Measurements from ENCODE around the gene LINS1. TPM values are rescaled to one million over a fixed set of nuclear protein-coding genes. Genes with fewer than 3 reads are reported as not detected.

Gene LINS1
- total and polyA plus RNA-seq, 10 of the 15 experiments (the other 5 are each of a cell fraction or from before 2014, with no cell fraction given), result 13.5 to 33.1 (median 20.3) TPM

DNA sequence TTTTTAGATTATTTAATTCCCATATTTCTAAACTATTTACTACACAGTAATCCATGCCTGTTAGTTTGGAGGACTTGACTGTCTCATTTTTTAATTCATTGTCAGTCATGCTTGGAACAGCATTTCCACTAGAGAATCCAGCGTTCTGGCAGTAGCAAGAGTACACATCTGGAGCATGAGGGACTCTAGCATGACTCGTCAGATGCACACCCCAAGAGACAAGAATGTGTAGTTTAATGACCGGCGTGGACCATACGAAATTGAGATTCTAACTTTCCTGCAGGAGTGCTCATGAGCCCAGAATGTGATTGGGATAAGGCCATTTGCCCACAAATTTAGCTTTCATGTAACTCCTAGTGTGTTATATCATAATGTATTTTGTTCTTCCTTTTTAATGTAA lies 49.3 kb upstream of the LINS1 start:
- in situ Hi-C loops (cut with MboI) (no loop called here), intact Hi-C loops (cut with micrococcal nuclease; ENCODE audit: unreplicated experiment) (no loop called here)
- Histone ChIP-seq H4K20me1 (ENCODE audit: control insufficient read depth, insufficient read depth) (no peaks in the 10 kb centered on the region), H3K9me3 (replicated peaks; ENCODE audit: control insufficient read depth, insufficient read depth, low read length) (no peaks in the 10 kb centered on the region), H2AFZ (ENCODE audit: control insufficient read depth, low read depth, low read length) (no peak overlapping the region), H3K9ac (ENCODE audit: control insufficient read depth, insufficient read depth, low read length) (no peak overlapping the region), H3K4me2 (ENCODE audit: control insufficient read depth, insufficient read depth) (no peak overlapping the region), H3K4me3 (no peak overlapping the region), H3K27ac (ENCODE audit: control insufficient read depth, insufficient read depth) (no peak overlapping the region), H3K79me2 (ENCODE audit: control insufficient read depth, insufficient read depth, low read length) (no peaks in the 10 kb centered on the region), H3K4me1 (ENCODE audit: control insufficient read depth, insufficient read depth, low read length) (no peaks in the 10 kb centered on the region), H3K27me3 (replicated peaks in 1 of 2; ENCODE audit: control insufficient read depth in 2 of 2, insufficient read depth in 2 of 2, low read length in 1 of 2) (no peaks in the 10 kb centered on the region), H3K36me3 (ENCODE audit: control insufficient read depth in 2 of 2, insufficient read depth in 2 of 2, low read length in 1 of 2) (peaks cover 0 to 4% of the 10 kb centered on the region in 2 experiments; a peak in 1 of 4 replicates)
- 95% methylated on average over 5 of the region's 5 CpGs for WGBS (ENCODE audit: insufficient coverage, insufficient replicate concordance, low lambda C conversion rate, missing lambda C conversion rate)
- DNase-seq (ENCODE audit: low read depth, low spot score) (no peak), FAIRE-seq (no peak), ATAC-seq (no peak)
- ChIA-PET POLR2A (no interaction called here), RAD21 (ENCODE audit: unreplicated experiment) (no interaction called here), CTCF (interaction anchor here (1.0 kb wide), 1 partner anchor 723 kb away, joined by 3 read pairs; no protein-coding TSS in a partner anchor), SMC1A (ENCODE audit: uncharacterized antibody, unreplicated experiment) (interaction anchor here (0.6 to 1.8 kb wide), 4 partner anchors 15 to 222 kb away, joined by 3 to 5 read pairs (median 4); no protein-coding TSS in a partner anchor)
- TF ChIP-seq, protein P1, sequence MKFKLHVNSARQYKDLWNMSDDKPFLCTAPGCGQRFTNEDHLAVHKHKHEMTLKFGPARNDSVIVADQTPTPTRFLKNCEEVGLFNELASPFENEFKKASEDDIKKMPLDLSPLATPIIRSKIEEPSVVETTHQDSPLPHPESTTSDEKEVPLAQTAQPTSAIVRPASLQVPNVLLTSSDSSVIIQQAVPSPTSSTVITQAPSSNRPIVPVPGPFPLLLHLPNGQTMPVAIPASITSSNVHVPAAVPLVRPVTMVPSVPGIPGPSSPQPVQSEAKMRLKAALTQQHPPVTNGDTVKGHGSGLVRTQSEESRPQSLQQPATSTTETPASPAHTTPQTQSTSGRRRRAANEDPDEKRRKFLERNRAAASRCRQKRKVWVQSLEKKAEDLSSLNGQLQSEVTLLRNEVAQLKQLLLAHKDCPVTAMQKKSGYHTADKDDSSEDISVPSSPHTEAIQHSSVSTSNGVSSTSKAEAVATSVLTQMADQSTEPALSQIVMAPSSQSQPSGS (IDR thresholded peaks at IDR 0.05; ENCODE audit: low read length), result no peak
- no peak for TF ChIP-seq HDAC2 (IDR thresholded peaks at IDR 0.05)
- TF ChIP-seq POLR2AphosphoS5 (IDR thresholded peaks at IDR 0.05; ENCODE audit: low read length), result no peak
- TF ChIP-seq ASH2L (IDR thresholded peaks at IDR 0.05; ENCODE audit: borderline replicate concordance, low read depth), result no peak
- no peak for TF ChIP-seq RFX5 (IDR thresholded peaks at IDR 0.05; ENCODE audit: low read depth, low read length)
- TF ChIP-seq SMARCA5 (IDR thresholded peaks at IDR 0.05), result no peak
- no TSS peak for BruUV-seq (replicated peaks)

DNA sequence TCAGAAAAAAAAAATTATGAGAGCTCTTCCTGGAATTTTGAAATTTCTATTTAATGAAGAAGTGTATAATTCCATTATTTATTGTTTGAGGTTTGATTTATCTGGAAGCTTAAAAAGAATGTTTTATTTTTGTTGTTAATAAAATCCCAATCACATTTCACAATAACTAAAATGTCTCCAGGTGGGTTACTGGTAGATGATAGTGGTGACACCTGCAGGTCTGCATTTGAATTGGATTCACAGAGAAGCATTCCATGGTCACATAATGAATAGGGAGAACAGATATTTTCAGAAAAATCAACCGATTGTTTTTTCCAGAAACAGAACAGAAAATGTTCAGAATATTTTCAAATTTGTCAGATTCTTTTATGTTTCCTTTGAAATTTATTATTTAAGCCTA lies 48.7 kb upstream of the LINS1 start:
- ChIA-PET SMC1A (ENCODE audit: uncharacterized antibody, unreplicated experiment) (interaction anchor here (0.6 to 1.8 kb wide), 3 partner anchors 15 to 222 kb away, joined by 3 to 5 read pairs (median 5); no protein-coding TSS in a partner anchor), CTCF (interaction anchor here (0.9 to 1.0 kb wide), 2 partner anchors 498 to 722 kb away, joined by 3 read pairs; no protein-coding TSS in a partner anchor)

More for the DNA sequence above, 48.7 kb upstream of the LINS1 start:
- TF ChIP-seq RAD51 (IDR thresholded peaks at IDR 0.05) (no peak), SRF (IDR thresholded peaks at IDR 0.05; ENCODE audit: low read depth in 2 of 2, low read length in 2 of 2) (no peak)
- TF ChIP-seq, protein P2, sequence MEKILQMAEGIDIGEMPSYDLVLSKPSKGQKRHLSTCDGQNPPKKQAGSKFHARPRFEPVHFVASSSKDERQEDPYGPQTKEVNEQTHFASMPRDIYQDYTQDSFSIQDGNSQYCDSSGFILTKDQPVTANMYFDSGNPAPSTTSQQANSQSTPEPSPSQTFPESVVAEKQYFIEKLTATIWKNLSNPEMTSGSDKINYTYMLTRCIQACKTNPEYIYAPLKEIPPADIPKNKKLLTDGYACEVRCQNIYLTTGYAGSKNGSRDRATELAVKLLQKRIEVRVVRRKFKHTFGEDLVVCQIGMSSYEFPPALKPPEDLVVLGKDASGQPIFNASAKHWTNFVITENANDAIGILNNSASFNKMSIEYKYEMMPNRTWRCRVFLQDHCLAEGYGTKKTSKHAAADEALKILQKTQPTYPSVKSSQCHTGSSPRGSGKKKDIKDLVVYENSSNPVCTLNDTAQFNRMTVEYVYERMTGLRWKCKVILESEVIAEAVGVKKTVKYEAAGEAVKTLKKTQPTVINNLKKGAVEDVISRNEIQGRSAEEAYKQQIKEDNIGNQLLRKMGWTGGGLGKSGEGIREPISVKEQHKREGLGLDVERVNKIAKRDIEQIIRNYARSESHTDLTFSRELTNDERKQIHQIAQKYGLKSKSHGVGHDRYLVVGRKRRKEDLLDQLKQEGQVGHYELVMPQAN (conservative IDR thresholded peaks at IDR 0.05), result no peak
- TF ChIP-seq, protein P3, sequence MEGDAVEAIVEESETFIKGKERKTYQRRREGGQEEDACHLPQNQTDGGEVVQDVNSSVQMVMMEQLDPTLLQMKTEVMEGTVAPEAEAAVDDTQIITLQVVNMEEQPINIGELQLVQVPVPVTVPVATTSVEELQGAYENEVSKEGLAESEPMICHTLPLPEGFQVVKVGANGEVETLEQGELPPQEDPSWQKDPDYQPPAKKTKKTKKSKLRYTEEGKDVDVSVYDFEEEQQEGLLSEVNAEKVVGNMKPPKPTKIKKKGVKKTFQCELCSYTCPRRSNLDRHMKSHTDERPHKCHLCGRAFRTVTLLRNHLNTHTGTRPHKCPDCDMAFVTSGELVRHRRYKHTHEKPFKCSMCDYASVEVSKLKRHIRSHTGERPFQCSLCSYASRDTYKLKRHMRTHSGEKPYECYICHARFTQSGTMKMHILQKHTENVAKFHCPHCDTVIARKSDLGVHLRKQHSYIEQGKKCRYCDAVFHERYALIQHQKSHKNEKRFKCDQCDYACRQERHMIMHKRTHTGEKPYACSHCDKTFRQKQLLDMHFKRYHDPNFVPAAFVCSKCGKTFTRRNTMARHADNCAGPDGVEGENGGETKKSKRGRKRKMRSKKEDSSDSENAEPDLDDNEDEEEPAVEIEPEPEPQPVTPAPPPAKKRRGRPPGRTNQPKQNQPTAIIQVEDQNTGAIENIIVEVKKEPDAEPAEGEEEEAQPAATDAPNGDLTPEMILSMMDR (IDR thresholded peaks at IDR 0.05 in 2 of 3, conservative IDR thresholded peaks at IDR 0.05 in 1 of 3; ENCODE audit: control insufficient read depth in 2 of 3, extremely low read depth in 1 of 3, insufficient read depth in 1 of 3, low read depth in 3 of 3, low read length in 3 of 3), result peak; percentile 4 to 11 (median 5); a peak in 1 of 6 replicates
- Histone ChIP-seq H3K27ac (ENCODE audit: control insufficient read depth, insufficient read depth) (no peak overlapping the region), H3K79me2 (ENCODE audit: control insufficient read depth, insufficient read depth, low read length) (no peaks in the 10 kb centered on the region), H3K36me3 (ENCODE audit: control insufficient read depth in 2 of 2, insufficient read depth in 2 of 2, low read length in 1 of 2) (peaks cover 0 to 4% of the 10 kb centered on the region in 2 experiments; a peak in 1 of 4 replicates), H3K9ac (ENCODE audit: control insufficient read depth, insufficient read depth, low read length) (no peak overlapping the region), H2AFZ (ENCODE audit: control insufficient read depth, low read depth, low read length) (no peak overlapping the region), H3K27me3 (replicated peaks in 1 of 2; ENCODE audit: control insufficient read depth in 2 of 2, insufficient read depth in 2 of 2, low read length in 1 of 2) (no peaks in the 10 kb centered on the region), H3K9me3 (replicated peaks; ENCODE audit: control insufficient read depth, insufficient read depth, low read length) (no peaks in the 10 kb centered on the region), H3K4me2 (ENCODE audit: control insufficient read depth, insufficient read depth) (no peak overlapping the region), H3K4me3 (no peak overlapping the region), H3K4me1 (ENCODE audit: control insufficient read depth, insufficient read depth, low read length) (no peaks in the 10 kb centered on the region), H4K20me1 (ENCODE audit: control insufficient read depth, insufficient read depth) (no peaks in the 10 kb centered on the region)
- ATAC-seq (no peak), FAIRE-seq (no peak), DNase-seq (ENCODE audit: low read depth, low spot score) (no peak)
- WGBS (ENCODE audit: insufficient coverage, insufficient replicate concordance, low lambda C conversion rate, missing lambda C conversion rate), result 100% methylated on average over 1 of the region's 1 CpG
- POLR2A ChIA-PET, result no interaction called here
- BruUV-seq (replicated peaks), result no TSS peak
- RAD21 ChIA-PET (ENCODE audit: unreplicated experiment), result no interaction called here
- in situ Hi-C loops (cut with MboI) (no loop called here), intact Hi-C loops (cut with micrococcal nuclease; ENCODE audit: unreplicated experiment) (no loop called here)
